ENCODE results near the gene ABCD4.

- TF ChIP-seq CTCF (IDR thresholded peaks at IDR 0.05) (no peak), ZFX (IDR thresholded peaks at IDR 0.05; ENCODE audit: borderline replicate concordance) (no peak)
Measured at GRCh38 chr14:74275241-74275841, 27.4 kb downstream of the ABCD4 start.
